GM19043 (cell line): ENCODE results near the gene ACOXL.
"Not testable (repeated sequence)": the region's sequence is repeated elsewhere in the genome, so short reads cannot be mapped to it uniquely, and the experiment has no call there.

Experiments
- ATAC-seq: cut with Tn5 transposase; IDR thresholded peaks from one replicate; pipeline ENCODE4 v1.9.1; 2021; ENCODE audit warnings: low read depth; ENCODE audit not compliant: unreplicated experiment

ACOXL gene

GRCh38 chr2:110852541-110853263 is 120.3 kb downstream of the ACOXL start:
- no peak for ATAC-seq

GRCh38 chr2:110853516-110853915 is 121.1 kb downstream of the ACOXL start:
- ATAC-seq, result no peak

- ATAC-seq, result no peak
Observed at GRCh38 chr2:110853948-110854347, 121.6 kb downstream of the ACOXL start.

- no peak for ATAC-seq
Observed at GRCh38 chr2:110854355-110855081, 122.1 kb downstream of the ACOXL start.

GRCh38 chr2:110855841-110856240 is 123.5 kb downstream of the ACOXL start:
- not testable (repeated sequence) for ATAC-seq

- peak; percentile 73 for ATAC-seq
Observed at GRCh38 chr2:110858135-110858725, 125.9 kb downstream of the ACOXL start.

GRCh38 chr2:110858993-110859701 is 126.8 kb downstream of the ACOXL start:
- no peak for ATAC-seq

GRCh38 chr2:110860630-110861029 is 128.3 kb downstream of the ACOXL start:
- ATAC-seq, result no peak

- no peak for ATAC-seq
Observed at GRCh38 chr2:110861616-110862260, 129.4 kb downstream of the ACOXL start.

GRCh38 chr2:110863726-110864125 is 131.4 kb downstream of the ACOXL start:
- no peak for ATAC-seq

- ATAC-seq, result no peak
Observed at GRCh38 chr2:110864176-110864575, 131.8 kb downstream of the ACOXL start.

GRCh38 chr2:110864731-110865130 is 132.4 kb downstream of the ACOXL start:
- no peak for ATAC-seq

- ATAC-seq, result peak; percentile 92
Observed at GRCh38 chr2:110865188-110865587, 132.8 kb downstream of the ACOXL start.

GRCh38 chr2:110866045-110866444 is 133.7 kb downstream of the ACOXL start:
- no peak for ATAC-seq

GRCh38 chr2:110866466-110866865 is 134.1 kb downstream of the ACOXL start:
- no peak for ATAC-seq

- no peak for ATAC-seq
Observed at GRCh38 chr2:110867078-110867477, 134.7 kb downstream of the ACOXL start.

GRCh38 chr2:110868971-110869370 is 136.6 kb downstream of the ACOXL start:
- no peak for ATAC-seq

GRCh38 chr2:110869472-110870446 is 137.4 kb downstream of the ACOXL start:
- no peak for ATAC-seq

- ATAC-seq, result no peak
Observed at GRCh38 chr2:110870545-110870944, 138.2 kb downstream of the ACOXL start.
